A549 (cell line): ENCODE data around the gene COIL.

ENCODE experiments used
- CTCF ChIP-seq: fragments of >200 bp; sonication (Bioruptor Twin); formaldehyde crosslinking; IDR thresholded peaks from 3 replicates; pipeline ENCODE4 v1.5.1; 2016
- ESRRA ChIP-seq: fragments of 150-350 bp; IDR thresholded peaks from 2 replicates; pipeline ENCODE4 v1.6.1; 2014; ENCODE audit warnings: mild to moderate bottlenecking, low read length, borderline replicate concordance
- HMGXB4 ChIP-seq: fragments of 250-450 bp; sonication (Bioruptor Pico); IDR thresholded peaks from 2 replicates; pipeline ENCODE4 v1.5.0; 2021; ENCODE audit warnings: mild to moderate bottlenecking, moderate library complexity, borderline replicate concordance
- JUN ChIP-seq, 2 experiments: fragments of >200 bp; sonication (Bioruptor Twin); formaldehyde crosslinking; IDR thresholded peaks; 2 replicates in 1 of 2; 3 replicates in 1 of 2; pipeline ENCODE4 v1.6.1; 2016 to 2017
- PHF8 ChIP-seq: fragments of 200-600 bp; sonication (generic); IDR thresholded peaks from 2 replicates; pipeline ENCODE4 v1.6.1; 2016; ENCODE audit warnings: low read depth, mild to moderate bottlenecking, antibody characterized with exemption, moderate library complexity, borderline replicate concordance
- POLR2A ChIP-seq: IDR thresholded peaks from 2 replicates; pipeline ENCODE4 v1.6.1; 2012; ENCODE audit warnings: mild to moderate bottlenecking, low read length

- no peak for TF ChIP-seq JUN (IDR thresholded peaks at IDR 0.05)
- TF ChIP-seq PHF8, result no peak
- TF ChIP-seq POLR2A, result no peak
- no peak for TF ChIP-seq CTCF
- no peak for TF ChIP-seq HMGXB4 (CRISPR knock-in tag)
- TF ChIP-seq ESRRA, result no peak
Observed at GRCh38 chr17:56903560-56903959, 57.3 kb downstream of the COIL start.
